MV-4-11 (cell line): ENCODE data around the gene RASL12.

ENCODE experiments used
- DNase-seq: peaks from one replicate; lab custom pipeline; 2025; lab: John Stamatoyannopoulos, UW

Gene RASL12

DNA sequence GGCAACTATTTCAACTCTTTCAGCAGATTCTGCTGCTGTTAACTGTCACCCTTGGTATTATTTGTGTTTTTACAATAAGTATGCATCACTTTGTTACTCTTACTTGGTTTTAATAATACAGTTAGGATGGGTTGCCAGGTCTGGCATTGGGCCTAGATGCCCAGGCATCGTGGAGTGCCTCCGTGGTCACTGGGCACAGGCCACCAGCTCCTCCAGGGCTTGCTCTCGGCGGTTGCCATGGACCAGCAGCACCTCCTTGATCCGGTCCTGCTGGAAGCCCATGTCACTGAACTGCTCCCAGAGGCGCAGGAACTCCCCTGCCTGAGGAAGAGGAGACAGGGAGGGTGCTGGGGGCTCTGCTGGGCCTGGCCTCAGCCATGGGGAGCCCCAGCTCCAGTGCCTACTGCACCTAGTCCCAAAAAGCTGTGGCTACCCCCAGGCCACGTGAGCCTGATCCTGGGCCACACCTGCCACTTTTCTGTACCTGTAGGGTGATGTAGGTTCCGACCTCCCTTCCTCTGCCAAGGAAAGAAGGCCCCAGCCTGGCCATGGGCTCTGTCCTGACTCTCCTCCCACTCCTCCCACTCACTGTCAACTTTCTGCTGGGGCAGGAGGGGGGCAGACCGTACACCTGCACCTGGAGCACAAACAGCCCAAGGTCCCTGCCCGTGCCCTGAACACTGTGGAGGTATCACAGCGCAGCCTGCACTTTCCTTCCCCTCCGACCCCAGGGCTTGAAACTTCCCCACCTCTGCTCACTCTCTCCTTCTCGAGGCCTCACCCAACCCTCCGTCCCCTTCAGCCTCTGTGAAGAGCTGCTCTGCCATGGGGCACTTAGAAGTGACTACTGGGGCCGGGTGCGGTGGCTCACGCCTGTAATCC is 25.4 kb upstream of the RASL12 start:
- no peak for DNase-seq

DNA sequence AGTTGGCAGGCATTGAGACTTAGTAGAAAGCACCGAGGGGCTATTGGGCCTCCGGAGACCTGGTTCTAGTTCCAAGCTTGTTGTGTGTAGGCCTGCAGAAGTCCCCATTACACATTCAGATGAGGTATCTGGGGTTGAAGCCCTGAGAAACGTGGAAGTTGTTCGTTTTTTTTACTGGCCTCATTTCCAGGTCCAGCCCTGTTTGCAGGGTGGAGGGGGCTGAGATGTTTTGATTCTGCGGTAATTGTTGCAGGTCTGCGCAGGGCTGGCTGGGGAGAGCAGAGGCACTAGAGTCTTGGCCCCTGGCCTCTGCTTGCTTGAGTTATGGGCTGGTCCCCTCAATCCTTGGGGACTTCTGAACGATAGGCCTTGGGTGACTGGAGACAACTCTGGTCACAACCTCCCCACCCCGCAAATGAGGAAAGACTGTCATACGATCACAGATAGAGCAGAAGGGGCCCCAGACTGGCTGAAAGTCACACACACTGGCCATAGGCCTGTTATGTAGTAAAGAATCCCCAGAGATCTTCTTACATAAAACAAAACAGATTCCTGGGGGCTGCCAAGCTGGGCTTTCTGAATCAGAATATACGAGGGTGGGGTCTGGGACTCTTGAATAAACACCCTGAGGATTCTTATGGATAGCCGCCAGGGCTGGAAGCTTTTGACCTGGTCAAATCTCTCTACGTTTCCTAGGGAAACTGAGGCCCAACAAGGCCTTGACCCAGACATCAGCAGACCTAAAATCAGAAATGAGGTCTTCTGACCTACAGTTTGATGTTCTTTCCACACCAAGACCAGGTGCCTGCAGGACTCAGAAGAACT is 24.4 kb upstream of the RASL12 start:
- DNase-seq: no peak

DNA sequence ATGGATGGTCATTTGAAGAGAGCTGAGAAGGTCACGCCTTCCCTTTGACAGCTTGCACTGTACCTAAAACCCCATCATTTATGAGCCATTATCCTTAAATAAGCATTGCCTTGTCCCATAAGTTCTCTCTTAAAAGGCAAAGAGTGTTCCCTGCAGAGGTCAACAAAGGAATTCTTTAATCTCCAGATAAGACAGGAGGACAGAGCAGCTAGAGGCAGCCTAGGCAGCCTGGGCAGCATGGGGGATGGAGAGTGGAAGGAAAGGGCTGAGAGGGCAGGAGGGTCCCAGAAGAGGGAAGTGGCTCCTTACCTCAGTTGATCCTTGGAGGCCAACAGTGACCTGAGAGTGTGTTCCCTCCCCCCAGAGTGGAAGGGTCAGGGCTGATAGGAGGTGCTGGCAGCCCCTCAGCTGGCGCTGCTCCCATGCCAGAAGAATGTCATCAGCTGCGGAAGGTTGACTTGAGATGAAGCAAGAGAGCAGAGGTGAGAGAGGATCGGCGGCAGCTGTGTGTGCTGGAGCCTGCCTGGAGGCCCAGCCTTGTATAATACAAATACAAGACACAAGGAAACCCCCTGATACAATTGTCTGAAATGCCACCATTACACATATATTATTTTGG is 21.5 kb upstream of the RASL12 start:
- DNase-seq: no peak

DNA sequence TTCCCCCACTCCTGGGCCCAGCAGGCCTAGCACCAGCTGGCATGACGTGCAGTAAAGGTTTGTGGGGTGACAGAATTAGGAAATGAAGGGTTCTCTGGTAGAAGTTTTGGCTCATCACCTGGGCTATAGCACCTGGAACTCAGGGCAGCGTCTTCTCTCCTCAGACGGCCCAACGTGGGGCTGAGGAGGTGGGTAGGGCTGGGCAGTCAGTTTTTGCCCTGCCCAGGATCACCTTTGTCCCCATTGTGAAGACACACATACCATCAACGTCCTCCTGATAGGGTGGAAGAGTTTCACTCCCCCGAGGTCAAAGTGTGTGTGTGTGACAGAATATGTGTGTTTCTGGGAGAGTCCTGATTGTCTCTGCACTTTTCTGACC is 20.8 kb upstream of the RASL12 start:
- DNase-seq: no peak

DNA sequence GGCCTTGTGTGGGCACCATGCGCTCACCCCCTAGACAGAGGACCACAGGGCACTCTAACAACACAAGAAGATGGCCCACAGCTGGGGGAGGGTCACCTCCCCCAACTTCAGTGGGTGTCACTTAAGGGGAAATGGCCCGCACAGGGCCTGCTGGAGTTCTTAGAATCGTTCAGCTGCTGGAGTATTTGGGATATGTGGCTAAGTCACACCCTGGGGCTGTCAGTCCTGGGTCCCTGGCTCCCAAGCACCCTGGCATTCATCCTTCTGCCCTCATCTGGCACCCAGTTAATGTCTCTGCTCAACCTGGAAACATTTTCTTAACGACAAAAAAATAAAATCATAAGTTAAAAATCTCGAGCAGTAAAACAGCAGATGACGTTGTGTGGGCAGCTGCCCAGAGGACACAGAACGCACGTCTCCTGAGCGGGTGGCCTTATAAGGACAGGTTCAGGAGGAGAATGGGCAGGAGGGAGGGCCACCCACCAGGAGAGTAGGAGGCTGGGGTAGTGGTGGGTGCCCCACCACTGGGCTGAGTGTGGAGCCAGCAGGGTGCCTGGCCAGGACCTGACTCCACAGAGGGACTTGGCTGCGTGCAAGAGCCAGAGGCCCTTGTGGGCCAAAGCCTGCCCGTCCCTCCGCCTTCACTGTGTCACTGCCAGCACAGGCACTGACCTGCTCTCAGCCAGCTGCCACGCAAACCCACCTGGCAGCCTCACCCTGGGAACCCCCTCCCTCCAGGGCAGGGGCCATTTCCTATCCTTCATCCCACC is 20.3 kb upstream of the RASL12 start:
- no peak for DNase-seq

DNA sequence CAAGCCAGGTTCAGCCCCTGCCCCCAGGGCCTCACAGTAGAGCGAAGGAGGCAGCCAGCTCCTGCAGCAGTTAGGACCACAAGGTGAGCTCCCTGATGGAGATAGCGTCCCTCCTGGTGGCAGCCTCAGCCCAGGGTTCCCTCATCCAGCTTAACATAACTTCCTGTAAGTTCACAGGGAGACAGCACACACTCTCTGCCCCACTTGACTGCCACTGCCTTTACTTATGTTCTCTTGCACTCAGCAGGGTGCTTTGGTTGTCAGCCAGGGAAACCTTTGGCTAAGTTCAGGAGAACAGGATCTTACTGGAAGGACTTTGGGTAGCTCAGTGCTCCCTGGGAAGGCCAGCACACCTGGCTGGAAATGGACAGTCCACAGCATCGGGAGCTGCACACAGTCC is 19.6 kb upstream of the RASL12 start:
- DNase-seq: no peak

DNA sequence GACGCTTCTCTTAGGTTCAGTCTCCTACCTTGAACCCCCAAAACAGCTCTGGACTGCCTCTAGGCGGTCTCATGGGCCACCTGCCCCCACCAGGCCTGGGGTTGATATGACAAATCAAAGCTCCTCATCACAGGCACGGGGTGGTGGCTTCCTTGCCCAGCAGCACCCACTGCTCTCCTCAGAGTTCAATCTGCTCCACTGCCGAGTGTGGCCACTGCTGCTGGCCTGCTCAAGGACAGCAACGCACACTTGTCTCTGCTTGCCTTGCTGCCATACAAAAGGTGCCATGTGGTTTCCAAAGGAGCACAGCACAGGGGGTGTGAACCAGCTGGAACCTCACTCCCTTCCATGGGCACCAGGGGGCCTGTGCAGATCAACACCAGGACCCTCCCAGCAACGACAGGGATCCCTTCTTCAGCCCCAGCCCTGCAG is 18.9 kb upstream of the RASL12 start:
- DNase-seq: no peak

DNA sequence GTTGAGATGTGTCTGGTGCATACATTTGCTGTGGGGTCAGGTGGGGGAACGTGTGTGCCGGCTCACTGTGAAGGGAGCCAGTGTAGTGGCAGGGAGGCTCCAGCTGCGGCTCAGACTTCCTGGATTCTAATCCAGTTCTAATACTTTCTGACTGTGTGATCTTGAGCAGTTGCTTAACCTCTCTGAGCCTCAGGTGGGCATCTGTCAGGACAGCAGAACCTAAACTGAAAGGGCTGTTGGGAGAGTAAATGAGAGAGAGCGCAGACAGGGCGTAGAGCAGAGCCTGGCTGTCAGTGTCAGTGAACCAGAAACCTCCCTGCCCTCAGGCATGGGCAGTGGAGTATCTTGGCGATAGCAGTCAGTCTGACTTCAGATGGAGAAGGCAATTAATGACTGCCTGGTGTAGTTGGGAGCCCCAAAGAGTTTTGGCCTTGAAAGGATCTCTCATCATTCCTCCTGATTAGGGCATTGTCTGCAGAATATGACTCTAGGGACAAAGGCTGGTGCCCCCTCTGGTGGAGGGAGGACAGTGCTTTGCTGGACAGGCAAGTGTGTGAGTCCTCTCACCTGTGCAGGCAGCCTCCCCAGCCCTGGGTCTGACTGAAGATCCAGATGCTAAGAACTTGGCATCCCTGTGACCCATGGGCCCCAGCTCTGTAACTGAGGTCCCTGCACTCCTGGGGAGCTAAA is 18.3 kb upstream of the RASL12 start:
- no peak for DNase-seq

DNA sequence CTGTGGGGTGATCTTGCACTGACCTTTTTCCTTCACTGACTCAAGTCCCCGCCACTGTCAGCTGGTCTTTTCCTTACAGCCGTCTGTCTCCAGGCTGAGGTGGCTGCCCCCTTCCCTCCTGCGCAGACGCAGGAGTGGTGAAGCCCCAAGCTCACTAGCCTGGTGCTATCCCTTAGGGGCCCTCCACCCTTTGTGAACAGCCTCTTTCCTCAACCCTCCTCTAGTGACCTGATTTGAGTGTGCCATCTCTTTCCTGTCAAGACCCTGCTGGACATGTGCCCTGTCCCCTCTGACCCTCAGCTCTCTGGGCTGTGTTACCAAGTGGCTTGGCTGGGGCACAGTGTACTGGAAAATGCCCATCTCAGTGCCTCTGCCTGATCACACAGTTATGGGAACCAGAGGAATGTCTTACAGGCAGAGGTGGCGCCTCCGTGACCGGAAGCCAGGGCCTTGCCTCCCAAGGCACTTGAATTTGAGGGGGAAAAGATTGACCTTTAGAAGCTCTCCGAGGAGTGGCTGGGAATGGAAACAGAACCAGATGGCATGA is 17.5 kb upstream of the RASL12 start:
- DNase-seq: no peak

DNA sequence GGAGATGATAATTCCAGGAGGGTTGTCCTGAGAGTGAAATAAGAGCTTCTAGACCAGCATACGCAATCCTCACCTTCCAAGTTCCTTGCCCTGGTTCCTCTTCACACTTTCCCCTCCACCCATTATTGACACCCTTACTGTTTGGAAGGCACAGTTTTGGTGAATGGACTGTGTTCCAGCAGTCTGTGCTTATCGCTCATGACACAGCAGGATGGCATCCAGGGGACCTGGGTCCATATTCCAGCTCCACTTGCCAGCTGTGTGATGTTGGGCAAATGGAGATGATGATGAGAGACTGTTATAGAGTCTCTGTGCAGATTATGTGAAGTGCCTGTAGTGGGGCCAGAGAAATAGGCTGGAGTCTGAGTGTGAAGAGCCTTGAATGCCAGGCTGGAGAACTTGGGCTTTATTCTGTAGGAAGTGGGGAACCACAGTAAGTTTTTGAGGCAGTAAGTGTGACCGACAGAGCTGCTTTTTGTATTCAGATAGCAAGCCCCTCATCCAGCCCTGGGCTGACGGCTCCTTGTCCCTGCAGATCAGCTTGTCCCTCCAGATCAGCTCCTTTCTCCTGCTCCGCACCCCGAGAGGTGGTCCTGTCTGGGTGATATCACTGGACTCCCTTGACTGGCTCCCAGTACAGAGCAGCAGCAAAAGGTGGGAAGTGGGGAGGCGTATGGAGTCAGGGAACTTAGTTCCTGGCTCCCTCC is 16.9 kb upstream of the RASL12 start:
- no peak for DNase-seq

DNA sequence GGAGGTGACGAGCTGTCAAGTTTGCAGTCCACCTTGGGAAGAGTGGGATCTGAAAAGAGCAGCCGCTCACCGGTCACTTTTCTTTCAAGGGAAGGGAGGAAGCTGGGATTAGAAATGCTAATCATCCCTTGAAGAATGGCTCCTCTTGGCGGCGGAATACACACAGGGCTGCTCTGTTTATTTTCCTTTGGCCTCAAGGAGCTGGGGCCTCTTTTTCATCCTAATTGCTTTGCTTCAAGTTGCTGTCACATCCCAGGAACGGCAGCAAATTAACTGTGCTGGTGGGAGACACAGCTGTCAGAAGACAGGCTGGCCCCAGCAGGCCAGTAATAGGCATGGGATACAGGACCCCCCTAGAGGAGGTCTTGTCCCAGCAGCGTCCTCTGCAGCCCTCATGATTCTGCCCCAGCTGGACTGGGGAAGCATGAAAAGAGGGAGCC is 15.5 kb upstream of the RASL12 start:
- no peak for DNase-seq

DNA sequence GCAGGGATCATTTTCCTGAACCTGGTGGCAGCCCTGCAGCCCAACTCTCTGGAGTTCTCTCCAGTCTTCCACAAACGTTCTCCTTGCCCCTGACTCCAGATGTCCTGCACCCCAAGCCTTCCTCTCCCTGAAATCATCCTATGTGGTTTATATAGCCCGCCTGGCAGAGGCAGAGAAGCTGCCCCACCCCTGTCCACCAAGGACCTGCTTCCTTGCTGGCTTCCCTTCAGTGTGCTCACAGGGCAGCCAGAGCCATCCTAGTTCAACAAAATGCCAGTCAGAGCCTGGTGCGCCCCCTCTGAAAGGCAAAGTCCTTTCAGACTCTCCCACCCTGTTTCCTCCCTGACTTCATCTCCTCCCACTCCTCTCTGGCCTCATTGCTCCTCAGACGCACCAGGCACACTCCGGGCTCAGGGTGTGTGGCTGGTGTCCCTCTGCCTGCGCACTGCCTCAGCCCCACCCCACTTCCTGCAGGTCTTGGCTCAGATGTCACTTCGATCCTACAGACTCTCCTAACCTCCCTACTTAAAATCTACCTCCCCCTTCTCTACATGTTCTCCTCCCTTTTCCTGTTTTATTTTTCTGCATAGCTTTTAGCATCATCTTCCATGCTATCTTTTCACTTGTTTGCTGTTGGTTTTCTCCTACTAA is 14.6 kb upstream of the RASL12 start:
- no peak for DNase-seq

DNA sequence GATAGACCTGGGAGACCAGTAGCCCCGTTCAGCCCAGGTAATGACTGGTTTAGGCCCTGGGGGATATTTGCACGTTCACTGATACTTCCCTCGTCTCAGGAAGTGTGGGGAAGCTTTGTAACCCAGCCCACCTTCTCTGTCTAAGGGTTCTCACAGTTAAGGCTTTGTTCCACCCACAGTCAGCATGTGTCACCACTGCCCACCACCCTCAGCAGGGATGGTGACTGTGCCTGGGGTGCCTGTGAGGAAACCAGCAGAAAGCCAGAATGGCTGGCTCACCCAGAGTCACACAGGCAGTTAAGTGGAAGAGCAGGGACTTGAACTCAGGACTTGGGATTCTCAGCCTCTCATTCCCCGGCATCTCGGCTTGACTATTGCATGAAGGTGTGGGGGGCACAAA is 14.0 kb upstream of the RASL12 start:
- DNase-seq: no peak

DNA sequence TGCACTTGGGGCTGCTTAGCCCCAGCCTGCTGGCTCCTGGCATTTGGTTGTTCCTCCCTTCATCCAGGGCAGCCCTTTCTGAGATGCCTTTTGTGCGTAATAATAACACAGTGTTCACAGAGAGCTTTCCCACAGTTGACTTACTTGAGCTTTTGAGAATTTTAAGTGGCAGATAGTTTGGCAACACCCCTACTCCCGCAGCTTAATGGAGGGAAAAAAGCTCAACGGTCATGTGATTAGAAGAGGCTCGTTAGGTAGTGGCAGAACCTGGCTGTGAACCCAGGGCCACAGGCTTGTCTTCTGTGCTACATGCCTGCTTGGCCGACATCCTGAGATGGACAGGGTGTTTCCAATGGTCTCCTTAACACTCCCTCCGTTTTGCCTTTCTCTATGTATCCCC is 13.5 kb upstream of the RASL12 start:
- DNase-seq: no peak

DNA sequence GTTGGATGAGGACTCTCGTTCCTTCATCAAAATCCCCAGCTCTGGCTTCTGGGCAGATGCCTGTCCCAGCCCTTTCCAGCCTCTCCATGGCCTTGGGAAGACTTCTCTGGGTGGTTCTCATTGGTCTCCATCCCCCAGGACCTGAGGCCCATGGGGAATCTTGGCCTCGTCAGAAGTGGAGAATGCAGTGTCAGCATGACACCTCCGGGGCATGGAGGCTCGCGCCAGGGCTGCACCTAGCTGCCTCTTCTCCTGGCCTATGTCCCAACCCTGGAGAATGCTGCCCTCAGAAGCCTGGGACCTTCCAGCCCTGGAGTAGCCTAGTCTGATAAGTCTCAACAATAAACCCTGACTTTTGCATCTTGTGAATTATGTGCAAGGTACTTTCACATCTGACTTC is 11.8 kb upstream of the RASL12 start:
- DNase-seq: no peak

DNA sequence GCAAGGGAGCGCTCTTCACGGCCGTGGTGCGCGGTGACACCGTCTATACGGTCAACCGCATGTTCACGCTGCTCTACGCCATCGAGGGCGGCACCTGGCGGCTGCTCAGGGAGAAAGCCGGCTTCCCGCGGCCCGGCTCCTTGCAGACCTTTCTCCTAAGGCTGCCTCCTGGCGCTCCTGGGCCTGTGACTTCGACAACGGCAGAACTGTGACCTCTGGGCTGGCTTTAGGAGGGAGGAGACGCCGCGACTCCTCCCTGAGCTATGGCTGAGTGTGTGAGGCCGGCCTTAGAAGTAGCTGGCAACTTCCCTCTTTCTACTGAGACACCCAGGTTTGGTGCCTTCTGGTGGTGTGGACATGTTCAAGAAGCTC is 10.2 kb upstream of the RASL12 start:
- peak; percentile 47 for DNase-seq

DNA sequence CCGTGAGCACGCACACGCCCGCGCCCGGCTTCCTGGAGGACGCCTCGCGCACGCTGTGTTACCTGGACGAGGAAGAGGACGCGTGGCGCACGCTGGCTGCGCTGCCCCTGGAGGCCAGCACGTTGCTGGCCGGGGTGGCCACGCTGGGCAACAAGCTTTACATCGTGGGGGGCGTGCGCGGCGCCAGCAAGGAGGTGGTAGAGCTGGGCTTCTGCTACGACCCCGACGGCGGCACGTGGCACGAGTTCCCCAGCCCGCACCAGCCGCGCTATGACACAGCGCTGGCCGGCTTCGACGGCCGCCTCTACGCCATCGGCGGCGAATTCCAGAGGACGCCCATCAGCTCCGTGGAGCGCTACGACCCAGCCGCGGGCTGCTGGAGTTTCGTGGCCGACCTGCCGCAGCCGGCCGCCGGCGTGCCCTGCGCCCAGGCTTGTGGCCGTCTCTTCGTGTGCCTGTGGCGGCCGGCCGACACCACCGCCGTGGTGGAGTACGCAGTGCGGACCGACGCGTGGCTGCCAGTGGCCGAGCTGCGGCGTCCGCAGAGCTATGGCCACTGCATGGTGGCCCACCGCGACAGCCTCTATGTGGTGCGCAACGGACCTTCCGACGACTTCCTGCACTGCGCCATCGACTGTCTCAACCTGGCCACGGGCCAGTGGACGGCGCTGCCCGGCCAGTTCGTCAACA is 9.6 kb upstream of the RASL12 start:
- no peak for DNase-seq

DNA sequence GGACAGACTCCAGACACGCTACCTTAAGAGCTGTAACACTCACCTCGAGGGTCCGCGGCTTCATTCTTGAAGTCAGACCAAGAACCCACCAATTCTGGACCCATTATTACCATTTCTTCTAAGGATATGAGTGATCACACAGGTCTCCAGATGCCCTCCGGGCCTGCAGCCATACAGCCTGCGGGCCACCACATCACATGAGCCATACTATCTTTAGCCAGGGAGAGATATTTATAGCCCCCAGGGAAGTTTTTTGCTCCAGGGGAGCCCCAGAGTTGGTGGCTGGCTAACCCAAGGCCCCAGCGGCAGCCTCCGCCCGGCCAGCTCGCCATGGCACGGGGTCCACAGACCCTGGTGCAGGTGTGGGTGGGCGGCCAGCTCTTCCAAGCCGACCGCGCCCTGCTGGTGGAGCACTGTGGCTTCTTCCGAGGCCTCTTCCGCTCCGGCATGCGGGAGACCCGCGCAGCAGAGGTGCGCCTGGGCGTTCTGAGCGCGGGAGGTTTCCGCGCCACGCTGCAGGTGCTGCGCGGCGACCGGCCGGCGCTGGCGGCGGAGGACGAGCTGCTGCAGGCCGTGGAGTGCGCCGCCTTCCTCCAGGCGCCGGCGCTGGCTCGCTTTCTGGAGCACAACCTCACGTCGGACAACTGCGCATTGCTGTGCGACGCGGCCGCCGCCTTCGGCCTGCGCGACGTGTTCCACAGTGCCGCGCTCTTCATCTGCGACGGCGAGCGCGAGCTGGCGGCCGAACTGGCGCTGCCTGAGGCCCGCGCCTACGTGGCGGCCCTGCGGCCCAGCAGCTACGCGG is 8.9 kb upstream of the RASL12 start, which contains the start of gene KBTBD13:
TSS of gene KBTBD13 (plus strand) at position 261 of the 805 bp plus-strand sequence. CDS start at position 331, 70 bp downstream.
- no peak for DNase-seq
